ENCODE results near the gene AIMP2.

GRCh38 chr7:6035165-6035564, 26.1 kb downstream of the AIMP2 start:
- no peak for TF ChIP-seq CTCF (IDR thresholded peaks at IDR 0.05; ENCODE audit: borderline replicate concordance, extremely low read depth, low read length, poor library complexity, severe bottlenecking)
- TF ChIP-seq EZH2 (IDR thresholded peaks at IDR 0.05; ENCODE audit: borderline replicate concordance, low read depth, low read length, severe bottlenecking): no peak
